ENCODE results near the gene WDR31.
"Not testable (repeated sequence)": the region's sequence is repeated elsewhere in the genome, so short reads cannot be mapped to it uniquely, and the experiment has no call there.

WDR31 gene

DNA sequence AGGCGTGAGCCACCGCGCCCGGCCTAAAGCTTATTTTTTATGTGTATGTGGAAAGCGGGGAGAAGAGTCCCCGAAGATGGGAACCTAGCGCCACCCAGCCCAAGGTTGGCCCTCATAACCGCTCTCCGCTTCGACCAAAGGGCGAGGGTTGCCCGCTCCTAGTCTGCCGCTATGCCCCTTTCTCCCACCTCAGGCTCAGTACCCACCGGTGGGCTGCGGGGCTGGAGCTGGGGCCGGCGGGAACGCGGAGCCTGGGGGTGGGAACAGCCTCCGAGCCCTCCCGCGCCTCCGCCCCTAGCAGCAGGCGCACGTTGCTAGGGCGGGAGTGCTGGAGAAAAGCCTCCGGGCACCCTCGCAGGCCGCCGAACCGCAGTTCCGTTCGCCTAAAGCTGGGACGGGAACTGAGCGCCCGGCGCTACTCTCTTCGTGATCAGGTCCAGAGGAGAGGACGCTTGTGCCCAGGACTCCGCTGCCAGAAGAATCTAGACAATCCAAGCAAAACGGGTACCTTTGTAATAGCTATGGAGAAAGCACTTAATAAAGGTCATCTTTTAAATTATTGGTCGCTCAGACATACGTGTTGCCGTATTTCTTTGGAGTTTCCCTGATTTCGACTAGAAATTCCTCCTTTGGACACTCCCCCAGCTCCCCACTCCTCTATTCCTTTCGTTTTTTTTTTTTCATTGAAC, at the start of gene WDR31:
Gene WDR31, minus strand, starts transcription at position 265 of the 689 bp plus-strand sequence. CDS start 8,253 bp downstream, outside the sequence.
- DNase-seq, result peak; percentile 88

GRCh38 chr9:113389451-113389850, 49.4 kb upstream of the WDR31 start:
- DNase-seq, result no peak

- no peak for DNase-seq
Observed at GRCh38 chr9:113388833-113389232, 48.8 kb upstream of the WDR31 start.

- no peak for DNase-seq
Observed at GRCh38 chr9:113387560-113388230, 47.6 kb upstream of the WDR31 start.

- no peak for DNase-seq
Observed at GRCh38 chr9:113386571-113387393, 46.7 kb upstream of the WDR31 start.

- DNase-seq, result no peak
Observed at GRCh38 chr9:113381909-113382411, 41.9 kb upstream of the WDR31 start.

GRCh38 chr9:113381441-113381840, 41.4 kb upstream of the WDR31 start:
- not testable (repeated sequence) for DNase-seq

DNA sequence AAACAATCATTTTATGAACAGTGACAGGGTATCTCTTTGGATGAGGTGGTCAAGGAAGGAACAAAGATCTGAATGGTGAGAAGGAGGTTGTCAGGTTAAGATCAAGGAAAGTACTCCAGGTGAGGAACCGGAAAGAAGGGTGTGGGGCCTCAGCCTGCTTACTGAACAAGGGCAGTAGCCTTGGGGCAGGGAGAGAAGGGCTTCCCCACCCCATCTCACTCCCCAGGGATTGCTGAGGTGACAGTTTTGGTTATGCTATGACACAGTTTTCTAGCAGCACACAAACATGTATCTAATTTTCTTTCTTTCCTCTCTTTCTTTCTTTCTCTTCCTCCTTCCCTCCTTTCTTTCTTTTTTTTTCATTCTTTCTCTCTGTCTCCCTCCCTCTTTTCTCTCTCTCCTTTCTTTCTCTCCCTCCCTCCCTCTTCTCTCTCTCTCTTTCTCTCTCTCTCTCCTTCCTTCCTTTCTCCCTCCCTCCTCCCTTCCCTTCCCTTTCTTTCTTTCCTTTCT, 40.8 kb upstream of the WDR31 start:
- no peak for DNase-seq

- DNase-seq, result not testable (repeated sequence)
Observed at GRCh38 chr9:113379829-113380210, 39.7 kb upstream of the WDR31 start.

DNA sequence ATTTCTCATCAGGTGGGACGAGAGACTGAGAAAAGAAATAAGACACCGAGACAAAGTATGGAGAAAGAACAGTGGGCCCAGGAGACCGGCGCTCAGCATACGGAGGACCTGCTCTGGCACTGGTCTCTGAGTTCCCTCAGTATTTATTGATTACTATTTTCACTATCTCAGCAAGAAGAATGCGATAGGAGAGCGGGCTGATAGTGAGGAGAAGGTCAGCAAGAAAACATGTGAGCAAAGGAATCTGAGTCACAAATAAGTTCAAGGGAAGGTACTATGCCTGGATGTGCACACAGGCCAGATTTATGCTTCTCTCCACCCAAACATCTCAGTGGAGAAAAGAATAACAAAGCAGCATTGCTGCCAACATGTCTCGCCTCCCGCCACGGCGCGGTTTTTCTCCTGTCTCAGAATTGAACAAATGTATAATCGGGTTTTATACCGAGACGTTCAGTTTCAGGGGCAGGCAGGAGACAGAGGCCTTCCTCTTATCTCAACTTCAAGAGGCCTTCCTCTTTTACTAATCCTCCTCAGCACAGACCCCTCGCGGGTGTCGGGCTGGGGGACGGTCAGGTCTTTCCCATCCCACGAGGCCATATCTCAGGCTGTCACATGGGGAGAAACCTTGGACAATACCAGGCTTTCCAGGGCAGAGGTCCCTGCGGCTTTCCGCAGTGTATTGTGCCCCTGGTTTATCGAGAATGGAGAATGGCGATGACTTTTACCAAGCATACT, 39.2 kb upstream of the WDR31 start:
- DNase-seq, result not testable (repeated sequence)

- DNase-seq, result peak; percentile 74
Observed at GRCh38 chr9:113376634-113377567, 36.8 kb upstream of the WDR31 start, which contains the start of gene HDHD3. TSS of gene HDHD3 (minus strand) at chr9:113376986. CDS start at chr9:113374354, 2,632 bp downstream.

GRCh38 chr9:113375057-113376023, 35.3 kb upstream of the WDR31 start:
- no peak for DNase-seq

GRCh38 chr9:113373676-113374392, 33.8 kb upstream of the WDR31 start:
- DNase-seq, result no peak

- DNase-seq, result no peak
Observed at GRCh38 chr9:113373256-113373655, 33.2 kb upstream of the WDR31 start.

DNA sequence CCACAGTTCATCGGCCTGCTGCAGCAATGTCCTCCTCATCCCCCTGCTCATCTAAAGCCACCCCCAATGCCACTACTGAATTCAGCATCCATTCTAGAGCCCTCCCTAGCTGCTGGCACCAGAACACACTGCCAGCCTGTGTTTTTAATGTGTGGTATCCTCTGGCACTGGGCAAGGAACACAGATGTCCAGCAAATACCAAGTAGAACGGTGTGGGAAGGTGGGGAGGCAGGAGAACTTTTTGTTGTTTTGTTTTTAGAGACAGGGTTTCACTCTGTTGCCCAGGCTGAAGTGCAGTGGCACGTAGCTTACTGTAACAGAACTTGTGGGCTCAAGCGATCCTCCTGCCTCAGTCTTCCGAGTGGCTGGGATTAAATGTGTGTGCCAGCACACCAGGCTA, 32.0 kb upstream of the WDR31 start:
- DNase-seq, result no peak

DNA sequence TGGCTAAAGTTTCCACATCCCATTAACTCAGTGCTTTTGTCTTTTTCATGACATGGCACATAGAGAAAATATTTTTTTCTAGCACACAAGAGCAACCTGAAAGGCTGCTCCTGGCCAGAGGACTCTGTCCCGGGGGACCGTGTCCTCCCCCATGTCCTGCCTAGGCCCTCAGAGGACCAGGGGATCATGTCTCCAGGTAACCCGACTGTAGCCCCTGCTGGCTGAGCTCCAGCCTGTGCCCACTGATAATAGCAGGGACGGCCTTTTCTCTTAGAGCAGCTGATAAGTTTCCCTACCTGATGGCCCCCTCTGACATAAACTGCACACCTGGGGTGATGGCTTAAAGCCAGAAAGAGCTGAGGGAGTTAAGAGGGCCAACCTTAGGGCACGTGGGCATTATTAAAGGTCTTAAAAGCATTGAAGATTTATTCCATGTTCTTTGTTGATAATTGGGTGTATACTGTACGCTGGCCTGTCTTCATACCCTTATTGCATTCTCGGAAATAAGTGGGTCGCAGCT, 30.8 kb upstream of the WDR31 start:
- no peak for DNase-seq

DNA sequence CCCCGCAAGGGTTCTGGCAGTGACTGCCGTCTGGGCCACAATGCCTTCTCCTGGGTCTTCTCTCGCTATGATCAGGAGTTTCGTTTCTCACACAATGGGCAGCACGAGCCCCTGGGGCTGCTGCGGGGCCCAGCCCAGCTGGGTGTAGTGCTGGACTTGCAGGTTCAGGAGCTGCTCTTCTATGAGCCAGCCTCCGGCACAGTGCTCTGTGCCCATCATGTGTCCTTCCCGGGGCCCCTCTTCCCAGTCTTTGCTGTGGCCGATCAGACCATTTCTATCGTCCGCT, 29.7 kb upstream of the WDR31 start:
- no peak for DNase-seq

- no peak for DNase-seq
Observed at GRCh38 chr9:113368982-113369854, 29.1 kb upstream of the WDR31 start.

All from fibroblast of skin of right biceps (primary cell).